ENCODE data around the gene L1TD1. TPM values are rescaled to one million over a fixed set of nuclear protein-coding genes. Genes with fewer than 3 reads are reported as not detected.

The L1TD1 gene
- total and polyA plus RNA-seq, 2 of the 13 experiments (the other 11 are each of a cell fraction or from before 2014, with no cell fraction given): not detected

GRCh38 chr1:62260688-62261087, 66.0 kb downstream of the L1TD1 start (continued):
- TF ChIP-seq AHDC1 (CRISPR knock-in tag; IDR thresholded peaks at IDR 0.05; ENCODE audit: borderline replicate concordance) (no peak), SMAD3 (CRISPR knock-in tag; IDR thresholded peaks at IDR 0.05) (no peak), ZNF660 (CRISPR knock-in tag; IDR thresholded peaks at IDR 0.05; ENCODE audit: borderline replicate concordance, low read depth) (no peak), FUBP1 (CRISPR knock-in tag; IDR thresholded peaks at IDR 0.05; ENCODE audit: borderline replicate concordance) (no peak), PTBP1 (IDR thresholded peaks at IDR 0.05; ENCODE audit: low read depth, low read length, poor library complexity, severe bottlenecking) (no peak), ZNF230 (CRISPR knock-in tag; IDR thresholded peaks at IDR 0.05) (no peak), ZBTB42 (CRISPR knock-in tag; IDR thresholded peaks at IDR 0.05) (no peak), SMARCE1 (IDR thresholded peaks at IDR 0.05; ENCODE audit: borderline replicate concordance) (no peak), MAZ (IDR thresholded peaks at IDR 0.05; ENCODE audit: borderline replicate concordance, low read depth, low read length) (no peak), MAZ (CRISPR knock-in tag; IDR thresholded peaks at IDR 0.05; ENCODE audit: low read depth) (no peak), HNF4A (CRISPR knock-in tag; IDR thresholded peaks at IDR 0.05) (no peak), MYC (CRISPR knock-in tag; IDR thresholded peaks at IDR 0.05; ENCODE audit: borderline replicate concordance) (no peak), FOSL1 (CRISPR knock-in tag; IDR thresholded peaks at IDR 0.05; ENCODE audit: borderline replicate concordance) (no peak), ZNF777 (CRISPR knock-in tag; IDR thresholded peaks at IDR 0.05) (no peak)

Other genes starting within 250 kb of the L1TD1 start
- 25.7 and 28.8 TPM in 2 replicates for gene KANK4, start 124.6 kb downstream of the L1TD1 start, total RNA-seq (2016; rRNA removed; fragmentation: Illumina TruSeq; extraction: Trizol)
- 10.9 and 16.1 TPM in 2 replicates for gene KANK4, start 124.6 kb downstream of the L1TD1 start, polyA plus RNA-seq (2011; rRNA removed)
- 64.6 and 91.7 TPM in 2 replicates for gene USP1, start 242.2 kb downstream of the L1TD1 start, total RNA-seq (2016; rRNA removed; fragmentation: Illumina TruSeq; extraction: Trizol)
- 5.8 and 9.0 TPM in 2 replicates for gene USP1, start 242.2 kb downstream of the L1TD1 start, polyA plus RNA-seq (2011; rRNA removed)